BJ (cell line): ENCODE data around the gene OR2L3. TPM values are rescaled to one million over a fixed set of nuclear protein-coding genes. Genes with fewer than 3 reads are reported as not detected.

ENCODE experiments used
- CTCF ChIA-PET: fragments of 350-600 bp; formaldehyde crosslinking; extraction: SDS; loops from one replicate; lab custom pipeline; 2021; ENCODE audit warnings: antibody characterized with exemption, inconsistent platforms; lab: Yijun Ruan, JAX
- POLR2A ChIA-PET: fragments of 300-600 bp; sonication (Branson Sonifier 250); formaldehyde crosslinking; extraction: SDS; loops from one replicate; lab custom pipeline; 2021; ENCODE audit warnings: antibody characterized with exemption; lab: Charles Lee
- DNase-seq: peaks from one replicate; pipeline ENCODE4 v3.0.0-alpha.2; 2011; ENCODE audit warnings: low read depth
- H3K27me3 ChIP-seq: 2 replicates; pipeline ENCODE4 v1.6.0; 2011; ENCODE audit warnings: low read length; ENCODE audit not compliant: control insufficient read depth, insufficient read depth
- H3K36me3 ChIP-seq: 2 replicates; pipeline ENCODE4 v1.5.1; 2011; ENCODE audit warnings: low read length; ENCODE audit not compliant: control insufficient read depth, insufficient read depth
- H3K4me3 ChIP-seq: 2 replicates; pipeline ENCODE4 v1.5.1; 2011; ENCODE audit warnings: low read depth, mild to moderate bottlenecking, control low read depth, low read length
- polyA plus RNA-seq: library from polyadenylated mRNA; depleted of rRNA; stranded (reverse); fragments of >200 nt; gene quantifications from 2 replicates; pipeline ENCODE4 v1.2.3, GENCODE V29; 2011; rRNA removed
- small RNA-seq: library from RNA; depleted of rRNA; stranded (forward); fragments of <200 nt; gene quantifications from one replicate; pipeline ENCODE3, GENCODE V24; 2012; ENCODE audit warnings: low replicate concordance, low read depth; ENCODE audit not compliant: insufficient read length
- TF ChIP-seq, protein P1 (sequence below): IDR thresholded peaks from 2 replicates; pipeline ENCODE4 v1.5.1; 2011; ENCODE audit warnings: low read depth, mild to moderate bottlenecking, control low read depth, inconsistent platforms, low read length, moderate library complexity; ENCODE audit not compliant: insufficient read depth

Gene OR2L3
- polyA plus RNA-seq, 1 experiment: not detected

- POLR2A ChIA-PET: no interaction called here
- Histone ChIP-seq H3K36me3 (no peaks in the 10 kb centered on the region), H3K27me3 (no peaks in the 10 kb centered on the region), H3K4me3 (no peak overlapping the region)
- no peak for DNase-seq
- TF ChIP-seq, protein P1, sequence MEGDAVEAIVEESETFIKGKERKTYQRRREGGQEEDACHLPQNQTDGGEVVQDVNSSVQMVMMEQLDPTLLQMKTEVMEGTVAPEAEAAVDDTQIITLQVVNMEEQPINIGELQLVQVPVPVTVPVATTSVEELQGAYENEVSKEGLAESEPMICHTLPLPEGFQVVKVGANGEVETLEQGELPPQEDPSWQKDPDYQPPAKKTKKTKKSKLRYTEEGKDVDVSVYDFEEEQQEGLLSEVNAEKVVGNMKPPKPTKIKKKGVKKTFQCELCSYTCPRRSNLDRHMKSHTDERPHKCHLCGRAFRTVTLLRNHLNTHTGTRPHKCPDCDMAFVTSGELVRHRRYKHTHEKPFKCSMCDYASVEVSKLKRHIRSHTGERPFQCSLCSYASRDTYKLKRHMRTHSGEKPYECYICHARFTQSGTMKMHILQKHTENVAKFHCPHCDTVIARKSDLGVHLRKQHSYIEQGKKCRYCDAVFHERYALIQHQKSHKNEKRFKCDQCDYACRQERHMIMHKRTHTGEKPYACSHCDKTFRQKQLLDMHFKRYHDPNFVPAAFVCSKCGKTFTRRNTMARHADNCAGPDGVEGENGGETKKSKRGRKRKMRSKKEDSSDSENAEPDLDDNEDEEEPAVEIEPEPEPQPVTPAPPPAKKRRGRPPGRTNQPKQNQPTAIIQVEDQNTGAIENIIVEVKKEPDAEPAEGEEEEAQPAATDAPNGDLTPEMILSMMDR: no peak
- CTCF ChIA-PET: no interaction called here
These were observed 51.9 kb downstream of the OR2L3 start for GRCh38 chr1:248098529-248098928.

- Histone ChIP-seq H3K4me3 (no peak overlapping the region), H3K36me3 (no peaks in the 10 kb centered on the region), H3K27me3 (no peaks in the 10 kb centered on the region)
- POLR2A ChIA-PET: no interaction called here
- TF ChIP-seq, protein P1: no peak
- CTCF ChIA-PET: no interaction called here
- DNase-seq: no peak
These were observed 56.2 kb downstream of the OR2L3 start for GRCh38 chr1:248102847-248103246.

- ChIA-PET CTCF (no interaction called here), POLR2A (no interaction called here)
- H3K27me3 ChIP-seq: no peaks in the 10 kb centered on the region
- no peaks in the 10 kb centered on the region for H3K36me3 ChIP-seq
- H3K4me3 ChIP-seq: no peak overlapping the region
- no peak for DNase-seq
- TF ChIP-seq, protein P1: no peak
These were observed 64.5 kb downstream of the OR2L3 start for GRCh38 chr1:248111157-248111556.

Small RNA genes within 50 kb of the gene (small RNA-seq; reads per million reads assigned to genes)
- not detected for gene RF00019

Other genes with a start within 250 kb of the OR2L3 start
- not detected in 2 replicates for gene OR14A16, start 222.7 kb upstream of the OR2L3 start, polyA plus RNA-seq
- gene OR11L1, start 204.9 kb upstream of the OR2L3 start, polyA plus RNA-seq: not detected in 2 replicates
- not detected in 2 replicates for gene TRIM58, start 189.6 kb upstream of the OR2L3 start, polyA plus RNA-seq
- not detected in 2 replicates for gene OR2W3, start 151.2 kb upstream of the OR2L3 start, polyA plus RNA-seq
- not detected in 2 replicates for gene OR2T8, start 126.6 kb upstream of the OR2L3 start, polyA plus RNA-seq
- gene OR2AJ1, start 121.9 kb upstream of the OR2L3 start, polyA plus RNA-seq: not detected in 2 replicates
- not detected in 2 replicates for gene OR2L8, start 98.0 kb upstream of the OR2L3 start, polyA plus RNA-seq
- gene OR2AK2, start 81.6 kb upstream of the OR2L3 start, polyA plus RNA-seq: not detected in 2 replicates
- gene OR2L5, start 33.2 kb upstream of the OR2L3 start, polyA plus RNA-seq: not detected in 2 replicates
- gene OR2L2, start 16.8 kb upstream of the OR2L3 start, polyA plus RNA-seq: not detected in 2 replicates
- gene OR2L13, start 48.3 kb downstream of the OR2L3 start, polyA plus RNA-seq: not detected in 2 replicates
- not detected in 2 replicates for gene OR2M5, start 98.3 kb downstream of the OR2L3 start, polyA plus RNA-seq
- not detected in 2 replicates for gene OR2M2, start 128.0 kb downstream of the OR2L3 start, polyA plus RNA-seq
- not detected in 2 replicates for gene OR2M3, start 150.4 kb downstream of the OR2L3 start, polyA plus RNA-seq
- not detected in 2 replicates for gene OR2M4, start 184.6 kb downstream of the OR2L3 start, polyA plus RNA-seq
- gene OR2T33, start 231.1 kb downstream of the OR2L3 start, polyA plus RNA-seq: not detected in 2 replicates